Nephron (organoid): ENCODE data around the gene IL7R.
"Not testable (repeated sequence)": the region's sequence is repeated elsewhere in the genome, so short reads cannot be mapped to it uniquely, and the experiment has no call there.

ENCODE experiments used
- H3K27ac Mint-ChIP-seq, 3 experiments: 2 replicates each; pipeline ENCODE4 v1.8.0; 2020; ENCODE audit warnings: mixed read lengths in 3 of 3, mild to moderate bottlenecking in 2 of 3, moderate library complexity in 1 of 3
- H3K27me3 Mint-ChIP-seq: 2 replicates; pipeline ENCODE4 v1.8.0; 2021; ENCODE audit warnings: low read depth, mild to moderate bottlenecking, moderate library complexity, mixed read lengths
- H3K36me3 Mint-ChIP-seq: 2 replicates; pipeline ENCODE4 v1.8.0; 2020; ENCODE audit warnings: low read depth, mixed read lengths
- H3K4me1 Mint-ChIP-seq: 2 replicates; pipeline ENCODE4 v1.8.0; 2020; ENCODE audit warnings: mixed read lengths
- H3K4me3 Mint-ChIP-seq, 3 experiments: 2 replicates each; pipeline ENCODE4 v1.8.0; 2020; ENCODE audit warnings: mild to moderate bottlenecking in 3 of 3, mixed read lengths in 3 of 3, moderate library complexity in 2 of 3
- H3K9me3 Mint-ChIP-seq: 2 replicates; pipeline ENCODE4 v1.8.0; 2020; ENCODE audit warnings: mixed read lengths
- CTCF ChIP-seq, 3 experiments: fragments of 200-600 bp; sonication (generic); IDR thresholded peaks; one replicate each; pipeline ENCODE4 v1.5.0; 2021; ENCODE audit warnings: antibody characterized with exemption in 3 of 3; ENCODE audit not compliant: unreplicated experiment in 3 of 3

IL7R gene

DNA sequence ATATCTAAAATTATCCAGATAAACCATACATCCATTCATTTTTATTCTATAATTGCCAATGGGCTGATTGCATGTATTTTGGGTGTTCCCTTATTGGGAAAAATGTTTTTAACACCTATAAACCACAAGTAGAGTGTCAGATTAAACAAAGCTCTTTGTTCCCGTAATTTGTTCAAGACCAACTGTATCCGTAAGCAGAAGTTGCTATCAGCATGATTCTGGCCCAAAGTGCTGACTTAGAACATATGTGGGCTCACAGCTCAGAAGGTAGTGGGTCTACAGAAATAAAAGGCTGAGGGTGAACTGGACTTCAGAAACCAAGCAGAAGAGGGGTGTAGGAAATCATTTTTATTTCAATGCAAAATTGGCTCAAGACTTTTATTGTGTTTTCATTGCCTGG lies 23.5 kb upstream of the IL7R start:
- H3K4me1 Mint-ChIP-seq: no peaks in the 10 kb centered on the region

GRCh38 chr5:35835796-35836742 lies 20.6 kb upstream of the IL7R start:
- Mint-ChIP-seq H3K4me1 (no peaks in the 10 kb centered on the region), H3K9me3 (no peaks in the 10 kb centered on the region), H3K4me3 (no peak overlapping the region), H3K36me3 (no peaks in the 10 kb centered on the region), H3K27me3 (no peaks in the 10 kb centered on the region), H3K27ac (no peak overlapping the region)
- no peak for TF ChIP-seq CTCF (IDR thresholded peaks at IDR 0.05; ENCODE audit: unreplicated experiment in 3 of 3)

More for the DNA sequence above, 23.5 kb upstream of the IL7R start:
- Mint-ChIP-seq H3K9me3 (no peaks in the 10 kb centered on the region), H3K27ac (no peak overlapping the region), H3K36me3 (no peaks in the 10 kb centered on the region), H3K4me3 (no peak overlapping the region), H3K27me3 (no peaks in the 10 kb centered on the region)
- no peak for TF ChIP-seq CTCF (IDR thresholded peaks at IDR 0.05; ENCODE audit: unreplicated experiment in 3 of 3)

DNA sequence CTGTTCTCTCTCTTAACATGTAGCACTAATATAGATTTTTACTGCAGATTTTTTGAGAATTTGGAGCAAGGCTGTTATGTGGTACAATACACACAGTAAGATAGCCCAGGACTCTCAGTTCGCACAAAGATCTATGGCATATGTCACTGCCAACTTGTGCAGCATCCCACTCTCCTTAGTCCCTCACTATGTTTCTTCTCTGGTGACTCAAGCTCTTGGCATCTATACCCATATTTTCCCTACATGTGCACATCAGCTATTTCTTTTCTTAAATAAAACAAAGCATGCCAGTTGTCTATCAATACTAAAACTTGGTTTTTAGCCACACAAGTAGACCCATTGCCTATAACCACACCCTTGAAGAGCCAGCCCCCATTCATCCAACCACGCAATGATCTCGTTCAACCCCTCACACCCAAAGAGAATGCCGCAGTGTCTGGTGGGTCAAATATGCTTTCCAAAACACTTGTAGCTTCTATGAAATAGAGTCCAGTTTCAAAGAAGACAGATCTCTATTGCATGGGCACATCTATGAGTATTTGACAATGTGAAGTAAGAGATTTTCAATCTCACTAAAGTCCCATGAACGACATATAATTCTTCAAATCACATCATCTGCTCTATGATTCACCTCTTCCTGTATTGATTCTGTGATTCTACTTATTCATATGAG lies 18.2 kb upstream of the IL7R start:
- Mint-ChIP-seq H3K36me3 (no peaks in the 10 kb centered on the region), H3K27ac (no peak overlapping the region), H3K4me3 (no peak overlapping the region), H3K27me3 (no peaks in the 10 kb centered on the region), H3K4me1 (no peaks in the 10 kb centered on the region), H3K9me3 (peaks cover 4% of the 10 kb centered on the region)
- TF ChIP-seq CTCF (IDR thresholded peaks at IDR 0.05; ENCODE audit: unreplicated experiment in 3 of 3): no peak

DNA sequence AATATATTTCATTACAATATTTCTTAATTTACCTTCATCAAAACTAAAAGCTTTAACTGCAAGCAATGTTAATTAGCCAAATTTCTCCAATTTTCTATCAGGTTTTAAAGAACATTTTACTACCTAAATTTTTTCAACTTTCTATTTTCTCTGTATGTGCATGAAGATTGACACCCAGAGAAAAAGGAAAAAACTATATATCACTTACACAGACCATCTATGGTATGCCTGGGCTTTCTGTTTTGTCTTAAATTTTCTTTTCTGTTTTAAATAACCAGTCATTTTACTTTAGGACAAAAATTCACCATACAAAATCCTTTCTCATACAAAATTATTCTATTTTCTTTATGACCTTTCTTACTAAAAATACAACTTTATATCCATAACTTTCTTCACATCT lies 13.8 kb upstream of the IL7R start:
- Mint-ChIP-seq H3K36me3 (no peaks in the 10 kb centered on the region), H3K27ac (no peak overlapping the region), H3K4me1 (peaks cover 4% of the 10 kb centered on the region), H3K27me3 (no peaks in the 10 kb centered on the region), H3K4me3 (no peak overlapping the region), H3K9me3 (peaks cover 23% of the 10 kb centered on the region)
- TF ChIP-seq CTCF (IDR thresholded peaks at IDR 0.05; ENCODE audit: unreplicated experiment in 3 of 3): no peak

GRCh38 chr5:35845508-35845907 lies 11.2 kb upstream of the IL7R start:
- H3K4me3 Mint-ChIP-seq, H3K27me3 Mint-ChIP-seq, H3K36me3 Mint-ChIP-seq, H3K27ac Mint-ChIP-seq, H3K4me1 Mint-ChIP-seq: not testable (repeated sequence)
- H3K9me3 Mint-ChIP-seq: peaks cover 23% of the 10 kb centered on the region

- Mint-ChIP-seq H3K36me3 (no peaks in the 10 kb centered on the region), H3K4me3 (no peak overlapping the region), H3K9me3 (peaks cover 23% of the 10 kb centered on the region), H3K27ac (peak overlapping the region in 1 of 3 experiments; percentile 55), H3K4me1 (peaks cover 8% of the 10 kb centered on the region), H3K27me3 (no peaks in the 10 kb centered on the region)
- no peak for TF ChIP-seq CTCF (IDR thresholded peaks at IDR 0.05; ENCODE audit: unreplicated experiment in 3 of 3)
Observed at GRCh38 chr5:35847491-35847890, 9.2 kb upstream of the IL7R start.
